Astrocyte of the cerebellum (primary cell): Measurements from ENCODE around the gene WDHD1.

Source experiments
- DNase-seq: peaks from one replicate; pipeline ENCODE4 v3.0.0-alpha.2; 2011; ENCODE audit warnings: low read depth
- H3K4me3 ChIP-seq: 2 replicates; pipeline ENCODE4 v1.5.1; 2011; ENCODE audit warnings: mild to moderate bottlenecking, low read depth, low read length, moderate library complexity
- CTCF ChIP-seq: IDR thresholded peaks from 2 replicates; pipeline ENCODE4 v1.5.1; 2012; ENCODE audit warnings: low read length, low read depth, moderate library complexity, mild to moderate bottlenecking; ENCODE audit errors: missing control alignments
- in situ Hi-C: cut with HindIII; loops from 2 replicates; pipeline ENCODE4 v1.10.0; 2017; ENCODE audit warnings: low sequenced_read_pairs

WDHD1 gene

GRCh38 chr14:54895683-54896082 lies 131.2 kb downstream of the WDHD1 start:
- DNase-seq: no peak
- no peak for TF ChIP-seq CTCF
- no peak overlapping the region for H3K4me3 ChIP-seq
- in situ Hi-C loops: no loop called here

- no peak for DNase-seq
- H3K4me3 ChIP-seq: no peak overlapping the region
- TF ChIP-seq CTCF: no peak
- in situ Hi-C loops: no loop called here
Observed at GRCh38 chr14:54894995-54895394, 131.9 kb downstream of the WDHD1 start.

- peak; percentile 53 for DNase-seq
- in situ Hi-C loops: no loop called here
- peak; percentile 77 for TF ChIP-seq CTCF
- H3K4me3 ChIP-seq: no peak overlapping the region
Observed at GRCh38 chr14:54893151-54893760, 133.6 kb downstream of the WDHD1 start.

GRCh38 chr14:54891471-54892245 lies 135.2 kb downstream of the WDHD1 start:
- in situ Hi-C loops: no loop called here
- no peak overlapping the region for H3K4me3 ChIP-seq
- DNase-seq: no peak
- no peak for TF ChIP-seq CTCF

- TF ChIP-seq CTCF: no peak
- in situ Hi-C loops: no loop called here
- no peak for DNase-seq
- no peak overlapping the region for H3K4me3 ChIP-seq
Observed at GRCh38 chr14:54890788-54891187, 136.1 kb downstream of the WDHD1 start.

GRCh38 chr14:54889919-54890318 lies 137.0 kb downstream of the WDHD1 start:
- in situ Hi-C loops: loop anchor here (5.0 kb wide), 1 partner anchor 73 kb away; no protein-coding TSS in a partner anchor
- no peak for TF ChIP-seq CTCF
- no peak overlapping the region for H3K4me3 ChIP-seq
- DNase-seq: no peak
